Retinal pigment epithelial cell (primary cell): Measurements from ENCODE around the gene FKBP5.
A peak's percentile ranks its signal among the peaks of the same experiment; 100 is the strongest.
"Not testable (repeated sequence)": the region's sequence is repeated elsewhere in the genome, so short reads cannot be mapped to it uniquely, and the experiment has no call there.

Experiments used
- DNase-seq: peaks from one replicate; pipeline ENCODE4 v3.0.0-alpha.2; 2010; ENCODE audit warnings: low read depth
- H3K4me3 ChIP-seq: 2 replicates; pipeline ENCODE4 v1.5.1; 2011; ENCODE audit warnings: mild to moderate bottlenecking, low read length, control low read depth, moderate library complexity
- CTCF ChIP-seq: conservative IDR thresholded peaks from 2 replicates; pipeline ENCODE4 v1.5.1; 2011; ENCODE audit warnings: low read depth, low read length, control low read depth, inconsistent platforms

FKBP5 gene

GRCh38 chr6:35602133-35602946, 86.4 kb downstream of the FKBP5 start:
- DNase-seq = peak; percentile 64
- H3K4me3 ChIP-seq = peak overlapping the region; percentile 9
- no peak for TF ChIP-seq CTCF

GRCh38 chr6:35601331-35602132, 87.2 kb downstream of the FKBP5 start:
- TF ChIP-seq CTCF = no peak
- peak overlapping the region; percentile 14 for H3K4me3 ChIP-seq
- peak; percentile 94 for DNase-seq

GRCh38 chr6:35600659-35601125, 88.0 kb downstream of the FKBP5 start:
- no peak for DNase-seq
- no peak overlapping the region for H3K4me3 ChIP-seq
- no peak for TF ChIP-seq CTCF

GRCh38 chr6:35599761-35600658, 88.7 kb downstream of the FKBP5 start:
- no peak for DNase-seq
- no peak for TF ChIP-seq CTCF
- H3K4me3 ChIP-seq = no peak overlapping the region

GRCh38 chr6:35598621-35599020, 90.1 kb downstream of the FKBP5 start:
- DNase-seq, H3K4me3 ChIP-seq: not testable (repeated sequence)

- DNase-seq = peak; percentile 79
- TF ChIP-seq CTCF = no peak
- H3K4me3 ChIP-seq = no peak overlapping the region
These were observed 92.0 kb downstream of the FKBP5 start for GRCh38 chr6:35596448-35597442.
